ENCODE measurements around the gene CLN5. TPM values are rescaled to one million over a fixed set of nuclear protein-coding genes. Genes with fewer than 3 reads are reported as not detected.

The CLN5 gene
- total and polyA plus RNA-seq, 2 experiments from 2014 or later: 6.5 to 9.5 TPM

DNA sequence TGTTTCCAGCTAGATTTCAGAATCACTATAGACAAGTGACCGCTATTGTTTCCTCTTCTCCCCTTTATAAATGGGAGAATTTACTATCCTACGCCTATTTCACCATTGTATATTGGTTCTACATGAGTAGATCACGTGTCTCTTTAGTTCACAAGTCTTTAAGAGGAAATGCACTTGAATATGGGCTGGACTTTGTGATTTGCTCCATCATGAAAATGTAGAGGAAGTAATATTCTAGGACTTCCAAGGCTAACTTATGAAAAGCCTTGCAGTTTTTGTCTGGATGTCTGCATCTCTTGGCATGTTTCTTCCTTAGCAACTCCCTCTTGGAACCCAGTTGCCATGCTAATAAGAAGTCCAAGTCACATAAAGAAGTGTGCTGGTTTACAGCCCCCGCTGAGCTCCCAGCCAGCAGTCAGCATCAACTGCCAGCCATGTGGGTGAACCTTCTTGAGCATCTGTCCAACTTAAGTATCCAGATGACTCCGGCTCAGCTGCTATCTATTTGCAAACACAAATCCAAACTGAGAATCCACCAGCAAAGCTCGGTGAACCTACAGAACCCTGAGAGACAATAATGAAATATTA is 39.9 kb downstream of the CLN5 start:
- Mint-ChIP-seq H3K4me1 (peaks cover 7% of the 10 kb centered on the region), H3K27me3 (ENCODE audit: insufficient read depth, low read depth, poor library complexity) (peaks cover 4% of the 10 kb centered on the region), H3K4me3 (no peak overlapping the region), H3K36me3 (ENCODE audit: low read depth) (no peaks in the 10 kb centered on the region), H3K9me3 (no peaks in the 10 kb centered on the region), H3K27ac (no peak overlapping the region)
- H3K4me2 ChIP-seq: no peak overlapping the region
- peaks cover 10% of the 10 kb centered on the region; the same call in 1 of the 2 replicates for H3F3A ChIP-seq (replicated peaks; ENCODE audit: low read depth)
- no peak for DNase-seq (ENCODE audit: low spot score)
- no peak overlapping the region for H2AFZ ChIP-seq
- no peaks in the 10 kb centered on the region for H3K79me2 ChIP-seq (replicated peaks; ENCODE audit: insufficient read depth)
- H3K27me3 ChIP-seq (ENCODE audit: insufficient read depth): no peaks in the 10 kb centered on the region
- ATAC-seq: no peak
- no peak overlapping the region for H3K4me3 ChIP-seq
- TF ChIP-seq EZH2 (IDR thresholded peaks at IDR 0.05; ENCODE audit: low read depth, unreplicated experiment): no peak
- TF ChIP-seq, protein P1, sequence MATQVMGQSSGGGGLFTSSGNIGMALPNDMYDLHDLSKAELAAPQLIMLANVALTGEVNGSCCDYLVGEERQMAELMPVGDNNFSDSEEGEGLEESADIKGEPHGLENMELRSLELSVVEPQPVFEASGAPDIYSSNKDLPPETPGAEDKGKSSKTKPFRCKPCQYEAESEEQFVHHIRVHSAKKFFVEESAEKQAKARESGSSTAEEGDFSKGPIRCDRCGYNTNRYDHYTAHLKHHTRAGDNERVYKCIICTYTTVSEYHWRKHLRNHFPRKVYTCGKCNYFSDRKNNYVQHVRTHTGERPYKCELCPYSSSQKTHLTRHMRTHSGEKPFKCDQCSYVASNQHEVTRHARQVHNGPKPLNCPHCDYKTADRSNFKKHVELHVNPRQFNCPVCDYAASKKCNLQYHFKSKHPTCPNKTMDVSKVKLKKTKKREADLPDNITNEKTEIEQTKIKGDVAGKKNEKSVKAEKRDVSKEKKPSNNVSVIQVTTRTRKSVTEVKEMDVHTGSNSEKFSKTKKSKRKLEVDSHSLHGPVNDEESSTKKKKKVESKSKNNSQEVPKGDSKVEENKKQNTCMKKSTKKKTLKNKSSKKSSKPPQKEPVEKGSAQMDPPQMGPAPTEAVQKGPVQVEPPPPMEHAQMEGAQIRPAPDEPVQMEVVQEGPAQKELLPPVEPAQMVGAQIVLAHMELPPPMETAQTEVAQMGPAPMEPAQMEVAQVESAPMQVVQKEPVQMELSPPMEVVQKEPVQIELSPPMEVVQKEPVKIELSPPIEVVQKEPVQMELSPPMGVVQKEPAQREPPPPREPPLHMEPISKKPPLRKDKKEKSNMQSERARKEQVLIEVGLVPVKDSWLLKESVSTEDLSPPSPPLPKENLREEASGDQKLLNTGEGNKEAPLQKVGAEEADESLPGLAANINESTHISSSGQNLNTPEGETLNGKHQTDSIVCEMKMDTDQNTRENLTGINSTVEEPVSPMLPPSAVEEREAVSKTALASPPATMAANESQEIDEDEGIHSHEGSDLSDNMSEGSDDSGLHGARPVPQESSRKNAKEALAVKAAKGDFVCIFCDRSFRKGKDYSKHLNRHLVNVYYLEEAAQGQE (IDR thresholded peaks at IDR 0.05; ENCODE audit: unreplicated experiment): no peak
- no peak for TF ChIP-seq STAT1 (IDR thresholded peaks at IDR 0.05; ENCODE audit: unreplicated experiment)
- no peak for TF ChIP-seq POLR2AphosphoS5 (IDR thresholded peaks at IDR 0.05; ENCODE audit: low read depth)
- TF ChIP-seq JUNB (IDR thresholded peaks at IDR 0.05; ENCODE audit: unreplicated experiment): no peak
- no peak for TF ChIP-seq CREB1 (CRISPR knock-in tag; IDR thresholded peaks at IDR 0.05; ENCODE audit: low read depth)
- TF ChIP-seq, protein P2, sequence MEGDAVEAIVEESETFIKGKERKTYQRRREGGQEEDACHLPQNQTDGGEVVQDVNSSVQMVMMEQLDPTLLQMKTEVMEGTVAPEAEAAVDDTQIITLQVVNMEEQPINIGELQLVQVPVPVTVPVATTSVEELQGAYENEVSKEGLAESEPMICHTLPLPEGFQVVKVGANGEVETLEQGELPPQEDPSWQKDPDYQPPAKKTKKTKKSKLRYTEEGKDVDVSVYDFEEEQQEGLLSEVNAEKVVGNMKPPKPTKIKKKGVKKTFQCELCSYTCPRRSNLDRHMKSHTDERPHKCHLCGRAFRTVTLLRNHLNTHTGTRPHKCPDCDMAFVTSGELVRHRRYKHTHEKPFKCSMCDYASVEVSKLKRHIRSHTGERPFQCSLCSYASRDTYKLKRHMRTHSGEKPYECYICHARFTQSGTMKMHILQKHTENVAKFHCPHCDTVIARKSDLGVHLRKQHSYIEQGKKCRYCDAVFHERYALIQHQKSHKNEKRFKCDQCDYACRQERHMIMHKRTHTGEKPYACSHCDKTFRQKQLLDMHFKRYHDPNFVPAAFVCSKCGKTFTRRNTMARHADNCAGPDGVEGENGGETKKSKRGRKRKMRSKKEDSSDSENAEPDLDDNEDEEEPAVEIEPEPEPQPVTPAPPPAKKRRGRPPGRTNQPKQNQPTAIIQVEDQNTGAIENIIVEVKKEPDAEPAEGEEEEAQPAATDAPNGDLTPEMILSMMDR (conservative IDR thresholded peaks at IDR 0.05; ENCODE audit: low read depth in 2 of 2): no peak
- H4K20me1 ChIP-seq (replicated peaks; ENCODE audit: insufficient read depth): no peaks in the 10 kb centered on the region
- H3K27ac ChIP-seq (ENCODE audit: low read depth): no peak overlapping the region
- no peaks in the 10 kb centered on the region for H3K36me3 ChIP-seq (ENCODE audit: insufficient read depth)
- H3K9me2 ChIP-seq (ENCODE audit: insufficient read depth): 0 out of 2 replicates have a peak, but pooled peaks cover 5% of the 10 kb centered on the region
- peaks cover 3% of the 10 kb centered on the region; the same call in 1 of the 2 replicates for H3K4me1 ChIP-seq (ENCODE audit: insufficient read depth)

DNA sequence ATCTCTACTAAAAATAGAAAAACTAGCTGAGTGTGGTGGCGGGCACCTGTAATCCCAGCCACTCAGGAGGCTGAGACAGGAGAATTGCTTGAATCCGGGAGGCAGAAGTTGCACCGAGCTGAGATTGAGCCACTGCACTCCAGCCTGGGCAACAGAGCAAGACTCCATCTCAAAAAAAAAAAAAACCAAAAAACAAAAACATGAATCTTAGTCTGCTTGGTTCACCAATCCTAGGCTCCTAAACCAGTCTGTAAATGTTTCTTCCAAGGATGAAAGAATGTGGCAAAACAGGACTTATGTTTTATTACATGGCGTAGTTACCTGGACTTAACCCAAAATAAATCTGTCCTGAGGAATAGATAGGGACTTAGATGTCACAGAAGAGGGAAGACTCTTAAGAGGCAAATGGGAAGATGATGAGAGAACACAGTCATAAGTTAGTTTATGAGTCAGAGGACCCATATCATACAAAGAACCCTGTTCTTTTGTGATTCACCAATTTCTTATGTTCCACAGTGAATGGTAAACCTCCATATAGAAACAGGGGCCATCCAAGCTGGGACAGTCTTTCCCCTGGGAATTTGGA is 41.9 kb downstream of the CLN5 start:
- Mint-ChIP-seq H3K9me3 (no peaks in the 10 kb centered on the region), H3K36me3 (ENCODE audit: low read depth) (no peaks in the 10 kb centered on the region), H3K27me3 (ENCODE audit: insufficient read depth, low read depth, poor library complexity) (no peaks in the 10 kb centered on the region), H3K4me3 (no peak overlapping the region), H3K4me1 (no peaks in the 10 kb centered on the region; the same call in 2 of the 3 replicates), H3K27ac (no peak overlapping the region)
- DNase-seq (ENCODE audit: low spot score) (no peak), ATAC-seq (no peak)
- Histone ChIP-seq H3K27me3 (ENCODE audit: insufficient read depth) (no peaks in the 10 kb centered on the region), H3K36me3 (ENCODE audit: insufficient read depth) (no peaks in the 10 kb centered on the region), H3K4me2 (no peak overlapping the region), H3K27ac (ENCODE audit: low read depth) (no peak overlapping the region), H2AFZ (peak overlapping the region; percentile 47; the same call in 1 of the 2 replicates), H3K79me2 (replicated peaks; ENCODE audit: insufficient read depth) (no peaks in the 10 kb centered on the region), H4K20me1 (replicated peaks; ENCODE audit: insufficient read depth) (no peaks in the 10 kb centered on the region), H3K9me2 (ENCODE audit: insufficient read depth) (peaks cover 8% of the 10 kb centered on the region; the same call in 1 of the 2 replicates), H3F3A (replicated peaks; ENCODE audit: low read depth) (no peaks in the 10 kb centered on the region), H3K4me3 (no peak overlapping the region), H3K4me1 (ENCODE audit: insufficient read depth) (no peaks in the 10 kb centered on the region)
- TF ChIP-seq, protein P1 (IDR thresholded peaks at IDR 0.05; ENCODE audit: unreplicated experiment): no peak
- TF ChIP-seq ZNF331 (CRISPR knock-in tag; IDR thresholded peaks at IDR 0.05; ENCODE audit: low read depth): no peak
- no peak for TF ChIP-seq POLR2AphosphoS5 (IDR thresholded peaks at IDR 0.05; ENCODE audit: low read depth)
- no peak for TF ChIP-seq NANOG (IDR thresholded peaks at IDR 0.05; ENCODE audit: borderline replicate concordance)
- no peak for TF ChIP-seq EZH2 (IDR thresholded peaks at IDR 0.05; ENCODE audit: low read depth, unreplicated experiment)
- no peak for TF ChIP-seq STAT1 (IDR thresholded peaks at IDR 0.05; ENCODE audit: unreplicated experiment)
- TF ChIP-seq EZH2phosphoT487 (IDR thresholded peaks at IDR 0.05; ENCODE audit: unreplicated experiment): no peak
- TF ChIP-seq CREB1 (CRISPR knock-in tag; IDR thresholded peaks at IDR 0.05; ENCODE audit: low read depth): no peak
- TF ChIP-seq, protein P2 (conservative IDR thresholded peaks at IDR 0.05; ENCODE audit: low read depth in 2 of 2): no peak

Data from GM23338 (cell line).